Measurements from ENCODE around the gene HIGD2B. TPM values are rescaled to one million over a fixed set of nuclear protein-coding genes. Genes with fewer than 3 reads are reported as not detected.
A peak's percentile ranks its signal among the peaks of the same experiment; 100 is the strongest.
"Not testable (repeated sequence)": the region's sequence is repeated elsewhere in the genome, so short reads cannot be mapped to it uniquely, and the experiment has no call there.

Gene HIGD2B, protein sequence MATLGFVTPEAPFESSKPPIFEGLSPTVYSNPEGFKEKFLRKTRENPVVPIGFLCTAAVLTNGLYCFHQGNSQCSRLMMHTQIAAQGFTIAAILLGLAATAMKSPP
- total RNA-seq (ENCODE audit: insufficient read depth, low replicate concordance), result not detected

- DNase-seq (ENCODE audit: low spot score), result peak; percentile 96
These were observed at the start of gene HIGD2B, which contains the start of gene BBS4 for GRCh38 chr15:72685925-72686794. HIGD2B (minus strand) TSS chr15:72686182; CDS start chr15:72676374, 9,808 bp downstream. BBS4 (plus strand) TSS chr15:72686207; CDS start chr15:72686228, 21 bp downstream.

DNA sequence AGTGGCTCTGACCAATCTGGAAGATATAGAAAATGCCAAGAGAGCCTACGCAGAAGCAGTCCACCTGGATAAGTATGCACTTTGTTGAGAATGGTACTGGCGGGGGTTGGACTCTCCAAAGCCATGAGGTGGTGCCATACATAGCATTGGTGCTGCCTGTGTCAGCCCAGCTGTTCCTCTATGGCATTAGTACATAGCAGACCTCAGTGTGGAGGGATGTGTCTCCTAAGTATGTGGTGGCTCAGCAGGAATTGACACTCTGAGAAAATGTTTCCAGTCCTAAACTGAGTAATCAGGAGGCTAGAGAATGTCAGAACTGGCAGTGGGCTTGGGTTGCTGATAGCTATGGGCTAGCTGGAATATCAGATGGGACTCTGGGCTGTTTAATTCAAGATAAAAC is 49.1 kb upstream of the HIGD2B start:
- no peak for DNase-seq (ENCODE audit: low spot score)

DNA sequence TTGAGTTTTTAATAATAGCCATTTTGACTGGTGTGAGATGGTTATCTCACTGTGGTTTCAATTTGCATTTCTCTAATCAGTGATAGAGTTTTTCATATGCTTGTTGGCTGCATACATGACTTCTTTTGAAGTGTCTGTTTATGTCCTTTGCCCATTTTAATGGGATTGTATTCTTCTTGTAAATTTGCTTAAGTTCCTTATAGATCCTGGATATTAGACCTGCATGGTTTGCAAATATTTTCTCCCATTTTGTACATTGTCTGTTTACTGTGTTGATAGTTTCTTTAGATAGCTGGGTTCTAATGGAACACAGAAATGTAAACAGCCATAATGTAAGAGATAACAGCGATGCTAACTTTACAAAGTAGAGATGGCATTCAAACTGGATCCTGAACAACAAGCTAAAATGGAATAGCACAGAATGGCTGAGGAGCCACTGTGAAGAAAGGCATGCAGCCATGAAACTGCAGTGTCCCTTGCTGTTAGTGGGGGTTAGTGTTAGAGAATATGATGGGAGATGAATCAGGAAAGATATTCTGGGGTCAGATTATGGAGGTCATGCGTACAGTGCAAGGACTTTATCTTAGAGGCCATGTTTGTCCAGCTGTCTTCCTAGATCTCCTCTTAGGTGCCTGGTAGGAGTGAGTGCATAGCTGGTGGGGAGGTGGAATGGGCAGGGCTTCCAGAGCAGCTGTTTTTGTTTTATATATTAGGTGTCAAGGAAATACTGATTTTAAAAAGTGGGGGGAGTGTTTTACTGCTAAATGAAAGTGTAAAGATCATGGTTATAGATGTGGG is 48.2 kb upstream of the HIGD2B start:
- no peak for DNase-seq (ENCODE audit: low spot score)

DNA sequence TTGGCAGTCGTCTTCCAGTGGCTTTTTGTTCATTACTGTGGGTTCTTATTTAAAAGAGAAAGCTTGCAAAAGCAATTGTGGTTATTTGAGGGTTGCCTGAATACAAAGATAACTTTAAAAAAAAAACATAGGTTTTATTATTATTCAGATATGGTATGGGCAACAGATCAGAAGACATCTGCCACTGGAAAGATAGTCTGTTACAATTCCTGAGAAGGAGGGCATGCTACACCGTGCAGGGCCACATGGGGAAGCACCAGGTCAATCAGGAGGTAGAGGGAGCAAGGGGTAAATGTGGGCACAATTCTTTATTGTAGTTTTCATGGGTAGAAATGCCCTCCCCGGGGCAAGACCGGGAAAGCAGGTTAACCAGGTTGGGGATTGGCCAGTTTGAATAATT is 46.5 kb upstream of the HIGD2B start:
- DNase-seq (ENCODE audit: low spot score), result no peak

DNA sequence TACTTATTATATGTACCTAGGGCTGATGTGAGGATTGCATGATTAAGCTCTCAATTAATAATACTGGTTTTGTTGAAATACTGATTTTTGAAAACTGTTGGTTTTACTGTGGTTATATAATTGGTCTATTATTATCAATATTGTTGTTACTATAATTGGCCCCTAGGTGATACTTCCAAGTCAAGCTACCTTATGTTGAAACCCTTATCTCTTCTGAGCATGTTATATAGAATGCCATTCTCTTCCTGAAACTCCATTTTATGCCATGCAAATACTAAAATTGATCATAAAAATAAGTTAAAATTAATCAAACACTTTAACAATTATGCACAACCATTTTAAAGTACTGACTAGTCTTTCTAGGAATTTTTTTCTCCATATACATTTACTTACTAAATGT is 46.1 kb upstream of the HIGD2B start:
- no peak for DNase-seq (ENCODE audit: low spot score)

DNA sequence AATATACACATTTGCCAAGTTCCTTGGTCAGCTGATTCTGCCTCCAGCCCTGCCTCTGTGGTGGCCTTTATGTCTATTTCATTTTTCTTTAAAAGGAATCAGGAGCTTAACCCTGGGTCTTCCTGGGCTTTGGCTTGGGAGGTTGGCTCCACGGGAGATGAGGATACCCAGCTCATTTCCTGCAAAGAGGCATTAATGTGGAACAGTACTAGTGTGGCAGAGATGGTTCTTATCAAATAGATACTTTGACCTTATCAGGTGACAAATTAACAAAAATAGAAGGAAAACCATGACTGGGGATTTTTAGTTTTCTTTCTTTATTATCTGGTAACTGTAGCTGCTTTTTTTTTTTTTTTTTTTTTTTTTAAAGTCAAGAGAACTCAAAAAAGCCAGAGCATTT is 42.8 kb upstream of the HIGD2B start:
- DNase-seq (ENCODE audit: low spot score), result peak; percentile 46

GRCh38 chr15:72728249-72728648 is 42.3 kb upstream of the HIGD2B start:
- DNase-seq (ENCODE audit: low spot score), result peak; percentile 81

DNA sequence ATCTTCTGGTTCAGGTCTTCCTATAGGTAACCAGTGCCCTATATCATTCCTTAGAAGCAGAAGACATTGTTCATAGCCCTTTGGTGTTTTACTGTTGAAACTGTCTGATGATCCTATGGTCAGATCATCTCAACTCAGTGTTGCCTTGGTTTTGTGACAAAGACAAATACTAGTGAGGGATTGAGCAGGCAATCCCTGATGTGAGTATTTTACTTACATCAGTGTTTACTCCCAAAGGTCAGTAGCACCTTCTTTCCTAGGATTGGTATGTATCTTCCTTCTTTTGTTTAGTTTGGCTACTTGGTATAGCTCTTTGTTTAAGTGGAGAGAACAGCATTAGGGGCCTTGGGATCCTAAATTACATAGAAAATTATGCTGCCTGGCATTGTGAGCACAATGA is 41.2 kb upstream of the HIGD2B start:
- no peak for DNase-seq (ENCODE audit: low spot score)

DNA sequence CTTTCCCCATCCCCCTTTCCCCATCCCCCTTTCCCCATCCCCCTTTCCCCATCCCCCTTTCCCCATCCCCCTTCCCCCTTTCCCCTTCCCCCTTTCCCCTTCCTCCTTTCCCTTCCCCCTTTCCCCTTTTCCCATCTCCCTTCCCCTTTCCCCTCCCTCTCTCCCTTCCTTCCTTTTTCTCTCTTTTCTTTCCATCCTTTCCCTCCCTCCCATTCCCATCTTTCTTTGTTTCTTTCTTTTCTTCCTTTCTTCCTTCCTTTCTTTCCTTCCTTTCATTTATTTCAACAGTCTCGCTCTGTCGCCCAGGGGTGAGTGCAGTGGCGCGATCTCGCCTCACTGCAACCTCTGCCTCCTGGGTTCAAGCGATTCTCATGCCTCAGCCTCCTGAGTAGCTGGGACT is 39.9 kb upstream of the HIGD2B start:
- not testable (repeated sequence) for DNase-seq (ENCODE audit: low spot score)

DNA sequence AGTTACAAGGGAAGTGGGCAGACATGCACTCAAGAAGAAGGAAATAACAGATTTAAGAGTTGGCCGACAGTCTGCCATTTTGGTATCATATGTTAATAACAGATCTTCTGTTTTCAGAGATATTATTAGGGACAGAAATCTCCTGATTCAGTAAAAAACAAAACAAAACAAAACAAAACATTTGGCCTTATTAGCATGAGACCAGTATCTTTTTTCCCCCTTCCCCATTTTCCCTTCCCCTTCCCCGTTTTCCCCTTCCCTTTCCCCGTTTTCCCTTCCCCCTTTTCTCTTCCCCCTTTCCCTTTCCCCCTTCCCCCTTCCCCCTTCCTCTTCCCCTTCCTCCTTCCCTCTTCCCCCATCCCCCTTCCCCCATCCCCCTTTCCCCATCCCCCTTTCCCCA is 39.5 kb upstream of the HIGD2B start:
- no peak for DNase-seq (ENCODE audit: low spot score)

GRCh38 chr15:72724028-72724427 is 38.0 kb upstream of the HIGD2B start:
- DNase-seq (ENCODE audit: low spot score), result no peak

- DNase-seq (ENCODE audit: low spot score), result peak; percentile 49
These were observed 36.2 kb upstream of the HIGD2B start for GRCh38 chr15:72722071-72722696.

DNA sequence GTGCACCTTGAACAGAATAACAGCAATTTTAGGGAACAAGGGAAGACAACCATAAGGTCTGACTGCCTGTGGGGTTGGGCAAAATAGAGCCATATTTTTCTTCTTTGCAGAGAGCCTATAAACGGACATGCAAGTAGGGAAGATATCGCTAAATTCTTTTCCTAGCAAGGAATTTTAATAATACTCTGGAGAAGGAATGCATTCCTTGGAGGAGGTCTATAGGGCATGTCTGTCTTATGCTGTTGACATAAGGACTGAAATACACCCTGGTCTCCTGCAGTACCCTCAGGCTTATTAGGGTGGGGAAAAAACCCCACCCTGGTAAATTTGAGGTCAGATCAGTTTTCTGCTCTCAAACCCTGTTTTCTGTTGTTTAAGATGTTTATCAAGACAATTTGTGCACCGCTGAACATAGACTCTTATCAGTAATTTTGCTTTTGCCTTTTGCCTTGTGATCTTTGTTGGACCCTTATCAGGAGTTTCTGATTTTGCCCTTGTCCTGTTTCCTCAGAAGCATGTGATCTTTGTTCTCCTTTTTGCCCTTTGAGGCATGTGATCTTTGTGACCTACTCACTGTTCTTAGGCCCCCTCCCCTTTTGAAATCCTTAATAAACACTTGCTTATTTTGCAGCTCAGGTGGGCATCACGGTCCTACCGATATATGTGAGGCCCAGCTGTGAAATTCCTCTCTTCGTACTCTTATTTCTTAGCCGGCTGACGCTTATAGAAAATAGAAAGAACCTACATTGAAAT is 22.7 kb upstream of the HIGD2B start:
- not testable (repeated sequence) for DNase-seq (ENCODE audit: low spot score)

GRCh38 chr15:72706266-72706665 is 20.3 kb upstream of the HIGD2B start:
- no peak for DNase-seq (ENCODE audit: low spot score)

- DNase-seq (ENCODE audit: low spot score), result no peak
These were observed 14.1 kb upstream of the HIGD2B start for GRCh38 chr15:72700076-72700475.

- no peak for DNase-seq (ENCODE audit: low spot score)
These were observed 13.0 kb upstream of the HIGD2B start for GRCh38 chr15:72698938-72699337.

DNA sequence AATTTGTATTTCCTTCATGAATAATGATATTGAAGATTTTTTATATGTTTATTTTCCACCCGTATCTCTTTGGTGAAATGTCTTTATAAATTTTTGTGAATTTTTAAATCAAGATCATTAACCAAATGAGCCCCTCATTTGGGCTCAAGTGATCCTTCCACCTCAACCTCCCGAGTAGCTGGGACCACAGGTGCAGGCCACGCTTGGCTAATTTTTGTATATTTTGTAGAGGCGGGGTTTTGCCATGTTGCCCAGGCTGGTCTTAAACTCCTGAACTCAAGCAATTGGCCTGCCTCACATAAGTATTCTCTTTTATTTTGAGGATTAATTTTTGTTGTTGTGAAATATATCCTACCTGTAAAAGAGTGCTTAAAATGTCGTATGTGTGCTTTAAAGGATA is 5.0 kb upstream of the HIGD2B start:
- DNase-seq (ENCODE audit: low spot score), result no peak

- no peak for DNase-seq (ENCODE audit: low spot score)
These were observed 2.7 kb upstream of the HIGD2B start for GRCh38 chr15:72688697-72689096.

DNA sequence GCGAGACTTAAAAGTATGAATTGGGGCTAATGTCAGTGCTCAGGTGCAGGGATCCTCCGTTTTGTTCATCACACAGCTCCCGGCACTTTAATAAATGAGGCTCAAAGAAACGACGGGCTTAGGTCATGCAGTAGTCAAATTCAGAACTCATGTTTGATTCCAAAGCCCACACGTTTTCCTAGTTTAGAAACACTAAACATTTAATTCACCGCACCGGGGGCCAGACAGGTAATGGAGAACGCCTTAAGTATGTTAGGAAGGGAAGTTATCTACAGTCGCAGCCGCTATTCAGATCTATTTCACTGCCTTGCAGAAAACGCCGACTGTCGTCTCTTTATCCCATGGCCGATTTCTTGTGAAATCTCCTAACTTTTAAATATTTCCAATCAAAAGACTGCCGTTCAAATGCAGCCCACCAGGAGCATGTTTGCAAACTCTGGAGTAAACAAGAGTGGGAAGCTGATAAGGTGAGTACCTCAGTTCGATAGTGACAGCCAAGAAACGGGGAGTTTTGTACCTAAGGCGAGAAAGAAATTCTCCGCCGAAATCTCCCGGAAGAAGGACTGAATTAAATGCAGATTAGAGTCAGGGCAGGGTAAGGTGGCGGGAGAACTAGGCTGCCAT is 569 bp downstream of the HIGD2B start:
- no peak for DNase-seq (ENCODE audit: low spot score)

- no peak for DNase-seq (ENCODE audit: low spot score)
These were observed 3.2 kb downstream of the HIGD2B start for GRCh38 chr15:72682772-72683171.

DNA sequence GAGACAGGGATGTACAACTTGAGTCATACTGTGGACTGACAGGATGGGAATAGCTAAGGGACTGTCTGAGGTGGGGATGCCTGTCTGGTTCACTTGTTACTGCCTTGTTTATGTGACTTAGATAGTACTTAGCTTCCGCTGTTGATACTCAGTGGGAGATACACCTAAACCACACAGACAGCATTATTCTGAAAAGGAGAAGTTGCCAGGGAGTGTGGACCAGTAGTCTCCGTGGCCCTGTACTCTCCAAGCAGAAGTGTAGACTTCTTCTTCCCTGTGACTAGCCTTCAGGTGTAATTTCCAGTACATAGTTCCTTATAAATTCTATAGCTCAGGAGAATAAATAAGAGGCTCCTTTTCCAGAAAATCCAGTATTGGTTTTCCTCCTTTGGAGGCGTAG is 5.1 kb downstream of the HIGD2B start:
- no peak for DNase-seq (ENCODE audit: low spot score)
